ENCODE data around the gene FBXO21.

The FBXO21 gene

DNA sequence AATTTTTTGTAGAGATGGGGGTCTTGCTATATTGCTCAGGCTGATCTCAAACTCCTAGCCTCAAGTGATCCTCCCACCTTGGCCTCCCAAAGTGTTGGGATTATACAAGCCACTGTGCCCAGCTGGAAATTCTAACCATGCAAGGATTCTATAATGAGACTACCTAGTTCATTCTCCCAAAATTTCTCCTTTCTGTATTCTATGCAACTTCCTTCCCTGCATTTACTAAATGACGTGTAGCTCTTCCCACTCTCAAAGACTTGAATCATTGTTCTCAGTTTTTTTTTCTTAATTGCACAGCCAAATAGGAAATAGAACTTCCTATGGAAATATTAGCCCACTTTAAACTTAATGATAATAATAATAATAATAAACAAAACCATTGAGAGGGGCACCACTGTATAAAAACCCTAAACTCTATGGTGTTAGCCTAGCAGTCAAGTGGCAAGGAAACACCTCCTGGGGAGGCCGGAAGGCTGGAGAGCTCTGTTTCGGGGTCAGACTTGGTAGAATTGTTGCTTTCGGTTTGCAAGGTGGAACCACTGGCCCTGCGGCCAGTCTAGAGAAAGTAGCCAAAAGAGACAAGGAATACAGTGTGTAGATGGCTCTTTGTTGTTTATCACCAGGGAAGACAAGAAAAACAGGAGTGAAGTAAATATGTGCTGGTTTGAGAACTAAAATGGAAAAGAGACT, 51.1 kb downstream of the FBXO21 start:
- no peak for DNase-seq (ENCODE audit: low read depth in 2 of 2)

DNA sequence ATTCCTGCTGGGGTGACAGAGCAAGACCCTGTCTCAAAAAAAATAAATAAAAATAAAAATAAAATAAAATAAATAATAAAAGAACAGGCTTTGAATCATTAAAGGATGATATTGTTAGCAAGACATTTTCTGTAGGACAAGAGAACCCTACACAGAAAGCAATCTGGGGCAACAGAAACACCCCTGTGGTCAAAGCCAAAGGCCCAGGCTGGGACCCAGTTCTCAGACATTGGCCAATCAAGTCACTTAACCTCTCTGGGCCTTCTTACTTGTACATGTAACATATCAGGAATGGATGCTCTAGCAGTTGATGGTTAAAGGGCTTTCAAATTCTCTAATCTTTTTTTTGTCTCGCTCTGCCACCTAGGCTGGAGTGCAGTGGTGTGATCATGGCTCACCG, 55.5 kb downstream of the FBXO21 start:
- no peak for DNase-seq (ENCODE audit: low read depth in 2 of 2)

GRCh38 chr12:117134059-117134458, 56.2 kb downstream of the FBXO21 start:
- peak in 1 of 2 donors; percentile 34 for DNase-seq (ENCODE audit: low read depth in 2 of 2)

DNA sequence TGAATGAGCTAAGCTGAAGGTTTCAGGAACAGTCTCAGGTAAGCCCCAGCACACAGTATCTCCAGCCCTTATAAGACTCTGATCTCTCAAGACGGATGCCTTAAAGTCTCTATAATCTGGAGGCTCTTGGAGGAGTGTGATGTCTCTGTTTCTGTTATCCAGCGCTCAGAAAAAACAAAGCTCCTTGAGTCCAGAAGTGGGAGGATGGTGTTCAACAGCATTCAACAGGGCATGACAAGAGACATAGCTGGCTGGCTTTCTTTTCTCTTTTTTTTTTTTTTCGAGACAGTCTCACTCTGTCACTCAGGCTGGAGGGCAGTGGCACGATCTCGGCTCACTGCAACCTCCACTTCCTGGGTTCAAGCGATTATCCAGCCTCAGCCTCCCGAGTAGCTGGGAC, 59.5 kb downstream of the FBXO21 start:
- DNase-seq (ENCODE audit: low read depth in 2 of 2): no peak

- no peak for DNase-seq (ENCODE audit: low read depth in 2 of 2)
Measured at GRCh38 chr12:117129391-117129790, 60.9 kb downstream of the FBXO21 start.

DNA sequence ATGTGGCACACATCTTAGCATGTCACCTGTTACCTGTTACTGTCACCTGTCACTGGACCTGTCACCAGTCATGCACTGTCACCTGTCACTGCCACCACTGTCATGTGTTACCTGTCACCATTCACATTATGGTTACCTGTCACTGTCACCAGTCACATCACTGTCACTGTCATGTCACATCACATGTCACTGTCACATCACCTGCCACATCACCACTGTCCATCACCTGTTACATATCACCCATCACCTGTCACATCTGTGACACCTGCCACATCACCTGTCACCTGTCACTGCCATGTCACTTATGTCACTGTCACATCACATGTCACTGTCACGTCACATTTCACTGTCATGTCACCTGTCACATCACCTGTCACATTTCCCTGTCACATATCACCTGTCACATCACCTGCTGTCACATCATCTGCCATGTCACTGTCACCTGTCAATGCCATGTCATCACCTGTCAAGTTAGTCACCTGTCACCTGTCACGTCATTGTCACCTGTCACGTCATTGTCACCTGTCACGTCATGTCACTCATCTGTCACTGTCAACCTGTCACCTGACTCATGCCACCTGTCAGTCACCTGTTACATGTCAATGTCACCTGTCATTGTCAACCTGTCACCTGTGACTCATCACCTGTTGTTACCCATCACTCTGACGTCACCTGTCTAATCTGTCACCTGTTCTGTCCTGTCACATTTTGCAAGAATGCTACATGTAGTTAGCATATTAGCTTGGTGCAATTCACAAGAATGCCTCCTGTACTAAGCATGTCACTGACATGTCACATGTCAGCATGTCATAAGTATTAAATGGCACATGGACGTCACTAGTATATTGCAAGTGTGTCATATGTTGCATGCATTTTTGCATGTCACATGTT, 62.1 kb downstream of the FBXO21 start:
- DNase-seq (ENCODE audit: low read depth in 2 of 2): no peak

GRCh38 chr12:117126335-117126734, 63.9 kb downstream of the FBXO21 start:
- DNase-seq (ENCODE audit: low read depth in 2 of 2): no peak

DNA sequence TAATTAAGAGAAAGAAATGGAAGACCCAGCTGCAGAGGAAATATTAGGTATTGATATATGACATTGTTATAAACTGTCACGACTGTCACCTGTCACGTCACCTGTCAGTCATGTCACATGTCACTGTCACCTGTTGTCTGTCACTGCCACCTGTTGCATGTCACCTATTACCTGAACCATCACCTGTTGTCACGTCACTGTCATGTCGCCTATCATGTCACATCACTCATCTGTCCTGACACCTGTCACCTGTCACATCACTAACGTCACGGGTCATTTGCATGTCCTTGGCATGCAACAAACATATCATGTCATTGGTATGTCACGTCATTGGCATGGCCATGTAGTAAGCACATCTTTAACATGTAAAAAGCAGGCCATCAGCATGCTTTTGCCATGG, 64.5 kb downstream of the FBXO21 start:
- DNase-seq (ENCODE audit: low read depth in 2 of 2): no peak

DNA sequence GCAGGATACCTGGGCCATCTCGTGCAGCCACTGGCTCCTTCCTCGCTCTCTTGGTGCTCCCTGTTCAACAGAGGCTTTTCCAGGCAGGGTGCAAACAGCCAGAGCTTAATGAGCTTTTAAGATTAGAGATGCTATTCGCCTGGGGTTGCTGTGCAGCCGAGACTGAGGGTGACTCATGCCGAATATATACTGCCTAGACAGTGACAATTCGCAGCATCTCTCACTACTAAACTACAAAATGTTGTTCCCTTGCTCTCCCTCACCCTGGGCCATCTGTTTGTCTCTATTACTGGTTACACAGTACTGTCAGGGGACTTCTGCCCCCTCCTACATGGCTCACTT, 65.0 kb downstream of the FBXO21 start:
- no peak for DNase-seq (ENCODE audit: low read depth in 2 of 2)

DNA sequence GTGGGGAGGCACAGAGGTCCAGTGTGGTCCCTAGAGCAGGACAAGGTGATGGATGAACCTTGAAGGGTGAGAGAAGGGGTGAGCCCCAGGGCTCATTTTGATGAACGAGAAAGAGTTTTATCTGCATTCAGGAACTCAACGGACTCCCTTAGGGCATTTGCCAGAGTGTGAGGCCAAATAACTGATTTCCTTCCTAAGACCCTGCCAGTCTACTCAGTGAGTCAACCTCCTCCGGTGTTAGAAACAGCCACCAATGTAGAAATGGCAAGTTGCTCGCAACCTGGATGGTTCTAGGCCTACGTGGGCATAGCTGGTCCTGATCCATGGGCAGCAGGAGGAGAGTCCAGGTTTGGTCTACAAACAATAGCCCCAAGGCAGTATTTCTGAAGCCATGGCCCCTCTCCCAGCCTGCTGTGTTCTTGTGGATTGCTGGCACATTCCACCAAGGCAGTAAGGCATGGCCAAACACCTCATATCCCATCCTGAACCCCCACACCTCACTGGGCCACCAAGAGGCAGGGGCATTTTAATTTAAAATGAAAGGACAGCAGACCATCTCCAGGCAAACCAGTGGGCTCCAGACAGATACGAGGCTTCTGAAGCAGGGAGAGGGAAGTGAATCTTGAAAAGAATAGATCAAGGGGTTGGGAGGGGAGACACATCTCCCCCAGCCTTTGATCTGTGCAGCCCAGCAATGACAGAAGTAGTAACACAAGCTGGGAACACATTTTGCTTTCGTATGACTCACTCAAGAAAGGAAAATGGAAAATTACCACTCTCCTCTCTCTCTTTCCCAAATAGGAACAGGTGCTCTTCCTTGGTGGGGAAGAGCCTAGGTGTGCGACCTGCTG, 65.6 kb downstream of the FBXO21 start:
- DNase-seq (ENCODE audit: low read depth in 2 of 2): no peak

- no peak for DNase-seq (ENCODE audit: low read depth in 2 of 2)
Measured at GRCh38 chr12:117121441-117121840, 68.8 kb downstream of the FBXO21 start.

GRCh38 chr12:117120787-117121186, 69.5 kb downstream of the FBXO21 start:
- DNase-seq (ENCODE audit: low read depth in 2 of 2): no peak

GRCh38 chr12:117119592-117120198, 70.6 kb downstream of the FBXO21 start:
- DNase-seq (ENCODE audit: low read depth in 2 of 2): no peak

GRCh38 chr12:117118838-117119591, 71.3 kb downstream of the FBXO21 start:
- no peak for DNase-seq (ENCODE audit: low read depth in 2 of 2)

- no peak for DNase-seq (ENCODE audit: low read depth in 2 of 2)
Measured at GRCh38 chr12:117114784-117115183, 75.5 kb downstream of the FBXO21 start.

DNA sequence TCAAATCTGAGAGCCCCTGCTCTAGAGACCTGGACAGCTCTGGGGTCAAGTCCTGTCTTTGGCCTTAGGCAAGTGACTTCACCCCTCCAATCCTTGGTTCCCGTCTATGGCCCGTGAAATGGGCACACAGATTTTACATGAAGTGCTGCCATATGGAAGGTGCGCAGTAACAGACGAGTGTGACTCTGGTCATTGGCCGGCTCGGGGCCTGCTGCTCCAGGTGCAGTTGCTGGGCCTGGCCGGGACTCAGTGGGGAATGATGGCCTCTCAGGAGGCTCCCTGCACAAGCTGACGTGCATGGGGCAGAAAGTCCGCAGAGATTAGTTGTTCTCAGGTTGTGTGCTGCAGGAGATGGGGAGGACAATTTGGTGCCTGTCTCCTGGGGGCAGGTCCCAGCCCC, 77.0 kb downstream of the FBXO21 start:
- no peak for DNase-seq (ENCODE audit: low read depth in 2 of 2)

GRCh38 chr12:117111821-117112595, 78.3 kb downstream of the FBXO21 start:
- no peak for DNase-seq (ENCODE audit: low read depth in 2 of 2)

GRCh38 chr12:117111386-117111785, 78.9 kb downstream of the FBXO21 start:
- no peak for DNase-seq (ENCODE audit: low read depth in 2 of 2)

GRCh38 chr12:117109943-117110635, 80.2 kb downstream of the FBXO21 start:
- no peak for DNase-seq (ENCODE audit: low read depth in 2 of 2)

DNA sequence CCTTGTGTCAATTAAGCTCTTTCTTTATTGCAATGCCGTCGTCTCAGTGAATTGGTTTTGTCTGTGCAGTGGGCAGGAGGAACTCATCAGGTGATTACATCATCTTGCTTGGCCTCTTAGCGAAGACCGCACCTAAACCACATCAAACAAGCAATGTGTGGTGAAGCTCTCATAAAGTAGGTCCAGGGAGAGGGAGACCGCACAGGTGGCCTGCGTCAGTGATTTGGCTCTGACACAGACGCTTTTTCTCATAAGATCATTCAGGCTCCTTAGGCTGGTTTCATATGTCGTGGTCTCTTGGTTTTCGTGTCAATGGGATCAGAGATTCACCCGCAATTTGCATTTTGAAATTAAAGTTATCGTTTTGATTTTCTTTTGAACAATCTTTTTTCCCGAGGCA, 84.4 kb downstream of the FBXO21 start:
- no peak for DNase-seq (ENCODE audit: low read depth in 2 of 2)
